ENCODE results near the gene AQP12B.

DNA sequence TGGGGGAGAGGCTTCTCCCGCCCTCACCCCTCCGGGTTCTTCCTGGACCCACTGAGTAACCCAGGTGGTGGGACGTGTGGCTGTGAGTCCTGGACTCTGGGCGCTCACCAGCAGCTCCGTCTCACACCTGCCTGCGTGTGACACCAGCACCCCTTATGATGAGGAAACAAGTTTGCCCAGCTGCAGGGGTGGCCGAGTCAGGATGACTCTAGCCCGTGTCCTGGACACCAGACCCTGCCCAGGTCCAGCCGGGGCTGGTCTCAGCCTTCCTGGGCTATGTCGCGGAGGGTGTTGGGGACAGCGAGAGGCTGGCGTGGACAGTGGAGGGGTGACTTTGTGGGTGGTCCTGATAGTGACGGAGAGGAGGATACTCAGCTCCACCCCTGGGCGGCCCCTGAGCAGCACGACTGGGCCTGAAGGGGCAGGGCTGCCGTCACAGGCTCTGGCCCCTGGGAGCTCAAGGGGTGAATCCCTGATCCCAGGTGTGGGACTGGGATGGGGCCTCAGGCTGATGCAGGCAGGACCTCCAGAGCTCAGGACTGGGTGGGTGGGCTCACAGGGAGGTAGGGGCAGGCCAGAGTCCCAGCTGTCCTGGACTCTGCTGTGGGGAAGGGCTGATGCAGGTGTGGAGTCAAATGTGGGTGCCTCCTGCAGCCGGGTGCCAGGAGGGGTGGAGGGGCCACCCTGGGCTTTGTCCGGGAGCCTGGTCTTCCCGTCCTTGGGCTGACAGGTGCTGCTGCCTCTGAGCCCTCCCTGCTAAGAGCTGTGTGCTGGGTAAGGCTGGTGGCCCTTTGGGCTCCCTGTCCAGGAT lies 53.7 kb downstream of the AQP12B start:
- TF ChIP-seq, protein P1, sequence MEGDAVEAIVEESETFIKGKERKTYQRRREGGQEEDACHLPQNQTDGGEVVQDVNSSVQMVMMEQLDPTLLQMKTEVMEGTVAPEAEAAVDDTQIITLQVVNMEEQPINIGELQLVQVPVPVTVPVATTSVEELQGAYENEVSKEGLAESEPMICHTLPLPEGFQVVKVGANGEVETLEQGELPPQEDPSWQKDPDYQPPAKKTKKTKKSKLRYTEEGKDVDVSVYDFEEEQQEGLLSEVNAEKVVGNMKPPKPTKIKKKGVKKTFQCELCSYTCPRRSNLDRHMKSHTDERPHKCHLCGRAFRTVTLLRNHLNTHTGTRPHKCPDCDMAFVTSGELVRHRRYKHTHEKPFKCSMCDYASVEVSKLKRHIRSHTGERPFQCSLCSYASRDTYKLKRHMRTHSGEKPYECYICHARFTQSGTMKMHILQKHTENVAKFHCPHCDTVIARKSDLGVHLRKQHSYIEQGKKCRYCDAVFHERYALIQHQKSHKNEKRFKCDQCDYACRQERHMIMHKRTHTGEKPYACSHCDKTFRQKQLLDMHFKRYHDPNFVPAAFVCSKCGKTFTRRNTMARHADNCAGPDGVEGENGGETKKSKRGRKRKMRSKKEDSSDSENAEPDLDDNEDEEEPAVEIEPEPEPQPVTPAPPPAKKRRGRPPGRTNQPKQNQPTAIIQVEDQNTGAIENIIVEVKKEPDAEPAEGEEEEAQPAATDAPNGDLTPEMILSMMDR (IDR thresholded peaks at IDR 0.05): no peak
- TF ChIP-seq POLR2A (IDR thresholded peaks at IDR 0.05): no peak

Measured in right lobe of liver (tissue), 4 donors.